ENCODE measurements around the gene CNOT3. TPM values are rescaled to one million over a fixed set of nuclear protein-coding genes. Genes with fewer than 3 reads are reported as not detected.
"Not testable (repeated sequence)": the region's sequence is repeated elsewhere in the genome, so short reads cannot be mapped to it uniquely, and the experiment has no call there.

The CNOT3 gene
- total and polyA plus RNA-seq, 2 of the 13 experiments (the other 11 are each of a cell fraction or from before 2014, with no cell fraction given): 4.3 to 5.8 TPM

DNA sequence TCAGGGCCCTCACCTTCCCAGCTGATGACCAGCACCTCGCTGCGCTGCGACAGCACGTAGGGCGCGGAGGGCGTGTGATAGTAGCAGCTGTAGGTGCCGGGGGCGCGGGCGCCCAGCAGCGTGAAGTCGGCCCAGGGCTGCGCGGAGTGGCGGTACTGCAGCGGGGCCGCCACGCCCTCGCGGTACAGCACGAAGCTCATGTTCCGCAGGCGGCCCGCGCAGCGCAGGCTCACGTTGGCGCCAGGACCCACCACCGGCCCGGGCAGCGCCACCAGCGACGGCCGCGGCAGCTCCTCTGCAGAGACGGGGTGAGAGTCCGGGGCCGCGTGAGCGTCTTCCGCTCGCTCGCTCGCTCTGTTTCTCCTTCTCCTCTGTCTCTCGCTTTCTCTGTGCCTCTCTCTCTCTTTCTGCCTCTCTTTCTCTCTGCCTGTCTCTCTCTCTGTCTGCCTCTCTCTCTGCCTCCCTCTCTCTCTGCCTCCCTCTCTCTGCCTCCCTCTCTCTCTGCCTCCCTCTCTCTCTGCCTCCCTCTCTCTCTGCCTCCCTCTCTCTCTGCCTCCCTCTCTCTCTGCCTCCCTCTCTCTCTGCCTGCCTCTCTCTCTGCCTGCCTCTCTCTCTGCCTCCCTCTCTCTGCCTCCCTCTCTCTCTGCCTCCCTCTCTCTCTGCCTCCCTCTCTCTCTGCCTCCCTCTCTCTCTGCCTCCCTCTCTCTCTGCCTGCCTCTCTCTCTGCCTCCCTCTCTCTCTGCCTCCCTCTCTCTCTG is 41.5 kb upstream of the CNOT3 start:
- CTCF ChIA-PET (ENCODE audit: low intra/inter-chr PET ratio, low total read pairs); intact Hi-C loops (cut with micrococcal nuclease; ENCODE audit: unreplicated experiment); DNase-seq (ENCODE audit: low spot score); H3K79me2 ChIP-seq (ENCODE audit: insufficient read depth, low read length); H3K9ac ChIP-seq (ENCODE audit: insufficient read depth, low read depth, low read length); H3K9me3 ChIP-seq (ENCODE audit: low read length); H3K36me3 ChIP-seq (replicated peaks in 1 of 2; ENCODE audit: control insufficient read depth in 1 of 2, insufficient read depth in 2 of 2, low read length in 2 of 2); H3K27ac ChIP-seq (ENCODE audit: extremely low read length, insufficient read depth, low read length); BruUV-seq (replicated peaks); in situ Hi-C loops (cut with HindIII; ENCODE audit: extremely low pct_ligation_motif_present, low pct_unique_long_range_greater_than_20kb); H4K20me1 ChIP-seq (ENCODE audit: insufficient read depth, low read length); FAIRE-seq; TF ChIP-seq ZBTB40 (IDR thresholded peaks at IDR 0.05): not testable (repeated sequence)
- Histone ChIP-seq H3K4me1 (ENCODE audit: insufficient read depth, low read length) (peaks cover 18% of the 10 kb centered on the region), H3K4me3 (replicated peaks in 1 of 3; ENCODE audit: insufficient read depth in 1 of 3, low read depth in 2 of 3, low read length in 3 of 3) (peak overlapping the region in 2 of 3 experiments; percentile 31 to 66; a peak in 5 of 6 replicates), H2AFZ (ENCODE audit: low read length) (peak overlapping the region; percentile 69), H3K27me3 (ENCODE audit: control insufficient read depth in 1 of 2, insufficient read depth in 2 of 2, low read length in 2 of 2) (peaks cover 0 to 16% of the 10 kb centered on the region in 2 experiments; a peak in 1 of 5 replicates), H3K4me2 (ENCODE audit: low read depth, low read length) (peak overlapping the region; percentile 90)
- ATAC-seq: peak; percentile 89
- WGBS (ENCODE audit: low lambda C conversion rate): 3% methylated on average over 10 of the region's 46 CpGs
- POLR2A ChIA-PET: interaction anchor here (1.4 to 2.5 kb wide), 2 partner anchors 19 to 41 kb away, joined by 5 to 9 read pairs; partner anchors contain the start of genes CNOT3, PRPF31 and TFPT
- TF ChIP-seq TBX2 (CRISPR knock-in tag; IDR thresholded peaks at IDR 0.05; ENCODE audit: borderline replicate concordance) (peak; percentile 53; the same call in 1 of the 2 replicates), THAP11 (CRISPR knock-in tag; IDR thresholded peaks at IDR 0.05) (peak; percentile 58; the same call in 1 of the 2 replicates), ZNF607 (CRISPR knock-in tag; IDR thresholded peaks at IDR 0.05; ENCODE audit: borderline replicate concordance) (peak; percentile 61; the same call in 1 of the 2 replicates), ZBTB40 (CRISPR knock-in tag; IDR thresholded peaks at IDR 0.05) (peak; percentile 81; the same call in 1 of the 2 replicates), ZFP37 (CRISPR knock-in tag; IDR thresholded peaks at IDR 0.05; ENCODE audit: borderline replicate concordance) (peak; percentile 66; the same call in 1 of the 2 replicates), ZFP36L1 (CRISPR knock-in tag; IDR thresholded peaks at IDR 0.05) (0 out of 2 replicates have a peak, but pooled peaks have one; percentile 49), ERF (CRISPR knock-in tag; IDR thresholded peaks at IDR 0.05) (peak; percentile 37; the same call in 1 of the 2 replicates)
- TF ChIP-seq, protein P1, sequence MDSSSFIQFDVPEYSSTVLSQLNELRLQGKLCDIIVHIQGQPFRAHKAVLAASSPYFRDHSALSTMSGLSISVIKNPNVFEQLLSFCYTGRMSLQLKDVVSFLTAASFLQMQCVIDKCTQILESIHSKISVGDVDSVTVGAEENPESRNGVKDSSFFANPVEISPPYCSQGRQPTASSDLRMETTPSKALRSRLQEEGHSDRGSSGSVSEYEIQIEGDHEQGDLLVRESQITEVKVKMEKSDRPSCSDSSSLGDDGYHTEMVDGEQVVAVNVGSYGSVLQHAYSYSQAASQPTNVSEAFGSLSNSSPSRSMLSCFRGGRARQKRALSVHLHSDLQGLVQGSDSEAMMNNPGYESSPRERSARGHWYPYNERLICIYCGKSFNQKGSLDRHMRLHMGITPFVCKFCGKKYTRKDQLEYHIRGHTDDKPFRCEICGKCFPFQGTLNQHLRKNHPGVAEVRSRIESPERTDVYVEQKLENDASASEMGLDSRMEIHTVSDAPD (CRISPR knock-in tag; IDR thresholded peaks at IDR 0.05): 0 out of 2 replicates have a peak, but pooled peaks have one; percentile 30
- TF ChIP-seq, protein P2, sequence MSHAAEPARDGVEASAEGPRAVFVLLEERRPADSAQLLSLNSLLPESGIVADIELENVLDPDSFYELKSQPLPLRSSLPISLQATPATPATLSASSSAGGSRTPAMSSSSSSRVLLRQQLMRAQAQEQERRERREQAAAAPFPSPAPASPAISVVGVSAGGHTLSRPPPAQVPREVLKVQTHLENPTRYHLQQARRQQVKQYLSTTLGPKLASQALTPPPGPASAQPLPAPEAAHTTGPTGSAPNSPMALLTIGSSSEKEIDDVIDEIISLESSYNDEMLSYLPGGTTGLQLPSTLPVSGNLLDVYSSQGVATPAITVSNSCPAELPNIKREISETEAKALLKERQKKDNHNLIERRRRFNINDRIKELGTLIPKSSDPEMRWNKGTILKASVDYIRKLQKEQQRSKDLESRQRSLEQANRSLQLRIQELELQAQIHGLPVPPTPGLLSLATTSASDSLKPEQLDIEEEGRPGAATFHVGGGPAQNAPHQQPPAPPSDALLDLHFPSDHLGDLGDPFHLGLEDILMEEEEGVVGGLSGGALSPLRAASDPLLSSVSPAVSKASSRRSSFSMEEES (CRISPR knock-in tag; IDR thresholded peaks at IDR 0.05): peak; percentile 56; the same call in 1 of the 2 replicates

Measured in HepG2 (cell line).